ENCODE results near the gene VWA3B. TPM values are rescaled to one million over a fixed set of nuclear protein-coding genes. Genes with fewer than 3 reads are reported as not detected.
A peak's percentile ranks its signal among the peaks of the same experiment; 100 is the strongest.

The VWA3B gene
- total RNA-seq, 1 experiment from 2014 or later, result not detected

DNA sequence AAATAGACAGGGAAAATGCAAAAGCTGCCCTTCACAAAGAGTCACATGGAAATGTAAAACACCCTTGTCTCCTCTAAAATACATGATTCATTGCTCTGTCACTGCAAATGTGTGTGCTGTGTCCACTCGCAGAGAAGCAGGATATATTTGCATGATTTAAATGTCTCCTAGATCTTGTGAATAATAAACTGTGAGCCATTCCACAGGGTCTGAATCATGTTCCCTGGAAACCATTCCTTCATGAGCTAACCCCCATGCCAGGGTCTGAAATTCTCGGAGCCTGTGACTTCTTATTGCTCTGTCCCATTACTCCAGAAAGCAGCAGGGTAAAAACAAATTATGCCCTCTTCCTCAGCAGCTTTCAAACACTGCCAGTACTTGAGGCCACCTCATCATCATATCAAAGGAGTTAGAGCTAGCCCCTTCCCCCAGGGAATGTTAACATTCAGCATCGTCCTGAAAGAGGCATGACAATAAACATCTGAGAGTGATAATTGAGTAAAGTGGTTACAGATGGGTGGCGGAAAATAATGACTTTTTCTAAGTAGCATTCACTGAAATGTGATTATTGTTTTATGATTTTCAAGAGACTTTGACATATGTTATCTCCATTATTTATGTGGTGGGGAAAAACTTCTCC is 247.6 kb downstream of the VWA3B start:
- DNase-seq (ENCODE audit: low read depth), result peak; percentile 87

DNA sequence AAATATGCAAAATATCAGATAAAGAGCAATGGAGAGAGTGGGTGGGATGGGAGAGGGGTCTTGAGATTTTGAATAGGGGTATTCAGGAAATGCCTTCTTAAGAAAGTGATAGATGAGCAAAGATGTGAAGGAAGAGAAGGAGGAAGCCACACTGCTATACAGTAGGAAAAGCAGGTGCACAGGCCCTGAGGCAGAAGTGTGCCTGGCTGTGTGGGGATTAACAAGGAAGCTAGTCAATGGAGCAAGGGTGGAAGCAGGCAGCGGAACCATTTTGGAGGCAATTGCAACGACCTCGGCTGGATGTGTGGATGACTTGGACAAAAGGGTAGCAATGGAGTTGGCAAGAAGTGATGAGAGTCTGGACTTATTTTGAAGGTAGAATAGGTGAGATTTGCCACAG is 248.3 kb downstream of the VWA3B start:
- no peak for DNase-seq (ENCODE audit: low read depth)

DNA sequence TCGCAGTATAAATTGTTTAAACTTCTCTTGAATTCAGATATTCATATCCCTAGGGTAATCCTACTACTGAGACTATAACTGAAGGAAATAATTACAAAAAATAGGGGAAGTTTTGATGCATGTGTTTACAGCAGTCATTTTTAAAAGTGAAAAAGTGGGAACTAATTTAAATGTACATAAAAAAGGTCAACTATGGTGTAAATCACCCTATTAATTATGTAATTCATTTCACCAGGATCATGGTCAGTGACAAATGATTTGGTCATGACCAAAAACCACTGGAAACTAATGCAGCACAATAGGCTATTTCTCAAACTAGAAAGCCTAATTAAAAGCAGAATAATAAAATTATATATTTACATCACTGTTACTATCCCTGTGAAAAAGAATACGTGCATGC is 254.3 kb downstream of the VWA3B start:
- no peak for DNase-seq (ENCODE audit: low read depth)

DNA sequence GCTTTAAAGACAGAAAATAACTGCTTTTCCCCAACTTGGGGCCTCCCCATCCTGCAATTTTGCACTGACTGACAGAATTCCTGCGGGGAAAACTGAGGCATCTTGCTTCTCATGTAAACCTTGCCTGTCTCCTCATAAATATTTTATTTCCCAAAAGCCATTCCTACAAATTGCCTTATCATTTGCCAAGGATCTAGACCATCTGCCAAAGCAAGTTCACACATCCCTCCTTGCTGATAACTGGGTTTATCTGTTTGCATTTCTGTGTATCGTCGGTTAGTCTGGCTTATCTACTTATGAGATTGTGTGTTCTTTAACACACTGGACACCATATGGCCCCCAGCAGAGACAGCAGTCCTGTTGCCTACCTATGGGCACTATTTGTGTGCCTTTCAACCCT is 256.3 kb downstream of the VWA3B start:
- DNase-seq (ENCODE audit: low read depth), result no peak

DNA sequence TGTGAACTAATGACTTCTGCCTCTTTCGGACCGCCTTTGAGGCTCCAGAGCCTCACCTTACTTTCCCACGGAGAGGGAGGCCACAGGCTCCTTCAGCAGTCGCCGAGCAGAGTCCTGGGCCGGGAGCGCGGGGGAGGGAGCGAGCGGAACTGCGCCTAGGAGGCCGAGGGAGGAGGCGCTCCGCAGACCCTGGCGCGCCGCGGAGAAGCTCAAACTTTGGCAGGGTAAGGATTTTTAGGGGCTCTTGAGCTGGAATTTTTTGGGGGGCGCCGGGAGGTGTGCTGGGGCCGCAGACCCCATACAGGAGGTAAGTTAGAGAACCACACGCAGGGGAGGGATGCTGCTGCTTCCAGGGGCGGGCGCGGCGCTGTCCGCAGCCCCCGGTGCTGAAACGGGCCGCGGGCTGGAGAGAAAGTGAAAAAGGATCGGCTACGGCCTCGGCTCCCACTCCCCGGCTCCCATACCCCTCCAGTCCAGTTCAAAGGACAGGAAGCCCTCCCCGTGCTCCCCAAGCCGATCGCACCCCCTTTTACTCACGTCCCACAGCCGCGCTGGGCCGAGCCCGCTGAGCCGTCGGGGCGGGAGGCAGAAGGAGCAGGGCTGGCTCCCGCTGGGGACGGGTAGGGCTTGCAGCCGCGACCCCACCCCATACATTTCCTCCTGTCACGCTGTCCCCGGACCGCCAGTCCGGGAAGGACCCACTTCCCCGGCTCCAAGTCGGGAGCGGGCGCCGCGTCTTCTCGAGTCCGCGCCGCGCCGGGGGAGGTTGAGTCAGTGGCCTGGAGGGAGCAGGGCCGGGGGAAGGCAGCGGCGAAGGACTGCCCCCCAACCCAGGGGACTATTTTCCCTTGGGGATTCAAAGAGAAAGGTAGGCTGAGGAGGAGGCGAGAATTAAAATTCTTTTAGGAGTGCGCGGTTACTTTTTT is 259.6 kb downstream of the VWA3B start, which contains the start of gene CNGA3:
Gene CNGA3, plus strand, starts transcription at position 146 of the 926 bp plus-strand sequence. CDS start 23,520 bp downstream, outside the sequence.
- peak; percentile 22 for DNase-seq (ENCODE audit: low read depth)

DNA sequence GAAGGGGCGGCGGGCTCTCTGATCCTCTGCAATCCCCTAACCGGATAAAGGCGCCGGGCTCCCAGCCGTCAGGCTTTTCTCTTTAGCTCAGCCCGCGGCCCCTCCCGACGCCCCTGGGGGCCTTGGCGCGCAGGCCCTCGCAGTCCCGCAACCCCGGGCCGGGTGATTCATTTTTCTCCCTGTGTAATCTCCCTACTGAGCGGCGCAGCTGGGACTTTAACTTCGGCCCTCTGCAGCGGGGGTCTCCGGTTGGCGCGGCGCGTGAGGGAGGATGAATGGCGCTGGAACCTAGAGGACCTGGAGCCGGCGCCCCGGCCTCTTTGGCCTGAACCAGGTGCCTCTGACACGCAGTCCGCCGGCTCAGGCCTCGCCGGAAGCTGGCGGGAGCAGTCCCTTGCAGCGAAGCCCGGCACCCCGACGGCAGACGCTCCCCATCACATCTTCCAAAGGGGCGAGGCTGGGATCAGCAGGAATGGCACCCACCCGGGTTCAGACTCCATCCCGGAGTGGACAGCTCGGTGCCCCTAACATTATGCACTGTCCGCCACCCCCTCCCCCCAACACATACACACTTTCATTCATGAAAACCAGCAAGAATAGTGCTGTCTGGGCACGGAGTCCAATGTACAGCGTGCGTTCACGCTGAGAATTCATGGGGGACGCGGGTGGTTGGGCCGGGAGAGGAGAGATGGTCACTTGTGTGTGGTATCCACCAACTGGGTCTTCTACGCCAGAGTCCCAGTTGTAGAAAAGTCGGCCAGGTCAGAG is 260.5 kb downstream of the VWA3B start:
- no peak for DNase-seq (ENCODE audit: low read depth)

GRCh38 chr2:98348066-98348561 is 261.1 kb downstream of the VWA3B start:
- peak; percentile 33 for DNase-seq (ENCODE audit: low read depth)

DNA sequence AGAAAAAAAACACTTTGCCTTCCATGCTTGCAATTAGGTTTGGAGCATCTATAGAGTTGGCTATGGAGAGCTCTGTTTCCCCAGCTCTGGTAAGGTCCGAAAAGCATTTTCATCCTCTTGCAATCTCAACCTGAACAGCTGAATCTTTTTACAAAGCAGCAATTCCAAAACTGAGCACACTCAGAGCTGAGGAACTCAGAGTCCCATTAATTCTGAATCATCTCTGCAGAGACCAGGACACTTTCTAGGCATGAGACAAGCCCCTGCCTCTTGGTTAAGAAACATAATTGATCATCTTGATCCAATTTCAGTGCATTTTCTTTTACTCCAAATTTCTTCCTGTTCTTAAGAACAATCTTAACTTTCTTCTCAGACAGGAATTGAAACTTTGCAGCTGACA is 263.4 kb downstream of the VWA3B start:
- DNase-seq (ENCODE audit: low read depth), result no peak

- DNase-seq (ENCODE audit: low read depth), result no peak
Measured at GRCh38 chr2:98355881-98356280, 268.9 kb downstream of the VWA3B start.

DNA sequence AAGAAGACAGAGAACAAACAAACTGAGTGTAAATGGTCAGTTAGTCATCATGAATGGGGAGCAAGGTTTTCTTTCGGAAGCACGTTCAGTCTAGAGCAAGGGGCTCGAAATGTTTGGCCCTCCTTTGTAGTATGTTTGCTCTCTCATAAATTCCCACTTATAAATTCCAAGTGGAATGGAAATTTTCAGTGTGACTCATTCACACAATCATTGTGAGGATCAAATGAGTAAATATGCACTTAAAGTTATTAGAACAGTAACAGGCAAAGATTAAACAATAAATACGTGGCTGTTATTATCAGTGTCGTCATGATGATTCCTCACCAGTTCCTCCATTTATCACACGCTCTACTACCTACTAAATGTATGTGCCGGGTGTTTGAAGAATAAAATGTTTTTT is 269.8 kb downstream of the VWA3B start:
- DNase-seq (ENCODE audit: low read depth), result no peak

DNA sequence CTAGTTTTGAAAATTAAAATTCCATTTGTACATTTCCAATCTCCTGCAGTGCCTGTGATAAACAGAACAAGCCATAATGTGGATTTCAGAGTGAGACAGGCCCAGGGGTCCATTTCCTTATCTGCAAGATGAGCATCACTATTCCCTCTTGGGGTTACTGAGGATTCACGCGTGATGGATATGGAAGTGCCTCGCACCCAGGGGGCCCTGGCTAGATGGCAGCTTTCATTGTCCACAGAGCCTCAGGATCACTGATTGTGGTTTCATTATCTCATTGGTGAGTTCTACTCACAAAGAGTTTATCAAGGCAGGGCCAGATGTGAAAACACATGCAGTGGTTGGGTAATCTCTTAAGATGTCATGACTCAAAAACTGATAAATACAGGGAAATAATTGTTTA is 270.9 kb downstream of the VWA3B start:
- no peak for DNase-seq (ENCODE audit: low read depth)

GRCh38 chr2:98359986-98360385 is 273.0 kb downstream of the VWA3B start:
- DNase-seq (ENCODE audit: low read depth), result no peak

Other genes with a start within 250 kb of the VWA3B start
- 22.6 and 32.4 TPM in 2 replicates for gene TMEM131, start 91.2 kb upstream of the VWA3B start, total RNA-seq (2014; rRNA removed; shearing (Covaris generic))